ENCODE data around the gene PRDM15.

The PRDM15 gene

DNA sequence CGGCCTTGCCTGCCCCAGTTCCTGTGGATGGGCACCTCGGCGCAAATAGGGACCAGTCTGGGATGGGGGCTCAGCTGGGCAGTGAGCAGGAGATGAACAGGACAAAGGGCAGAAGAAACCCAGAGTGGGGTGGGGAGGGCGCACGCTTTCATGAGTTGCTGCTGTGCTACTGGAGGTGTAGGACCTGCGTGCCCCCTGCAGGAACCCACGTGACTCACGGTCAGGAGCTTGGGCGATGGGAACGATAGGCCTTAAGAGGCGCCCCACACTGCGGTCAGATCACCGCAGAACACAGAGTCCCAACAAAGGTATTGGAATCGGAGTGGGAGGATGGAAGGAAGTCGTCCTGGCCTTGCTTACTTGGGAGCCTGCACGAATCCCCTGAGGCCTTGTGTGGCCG, 17.2 kb downstream of the PRDM15 start:
- Histone ChIP-seq H2AFZ (ENCODE audit: insufficient read depth, low read length, poor library complexity) (no peak overlapping the region), H3K4me3 (ENCODE audit: low read depth, low read length) (no peak overlapping the region), H3K23ac (ENCODE audit: low read length) (no peak overlapping the region), H2AK5ac (ENCODE audit: low read length) (no peak overlapping the region), H2BK12ac (ENCODE audit: low read length) (no peak overlapping the region), H3K18ac (ENCODE audit: low read length) (no peak overlapping the region), H2BK120ac (ENCODE audit: insufficient read depth, low read length, poor library complexity) (no peak overlapping the region), H3K27me3 (ENCODE audit: insufficient read depth, low read length) (no peaks in the 10 kb centered on the region), H3K4me1 (ENCODE audit: control insufficient read depth in 1 of 2, insufficient read depth in 2 of 2, low read length in 2 of 2) (peaks cover 0 to 2% of the 10 kb centered on the region in 2 experiments), H3K4ac (ENCODE audit: low read depth, low read length) (no peak overlapping the region), H4K91ac (ENCODE audit: low read depth, low read length) (no peak overlapping the region), H3K4me2 (ENCODE audit: low read length) (no peak overlapping the region), H3K14ac (ENCODE audit: low read length) (no peak overlapping the region), H3K9ac (ENCODE audit: low read length) (no peak overlapping the region), H4K8ac (ENCODE audit: low read depth, low read length) (no peak overlapping the region), H3K79me2 (ENCODE audit: control insufficient read depth, insufficient read depth, low read length, poor library complexity) (no peaks in the 10 kb centered on the region), H4K12ac (ENCODE audit: low read depth, low read length) (no peak overlapping the region), H3K36me3 (ENCODE audit: control insufficient read depth in 1 of 2, insufficient read depth in 2 of 2, low read length in 2 of 2) (peaks cover 9 to 10% of the 10 kb centered on the region in 2 experiments), H2BK5ac (ENCODE audit: low read depth, low read length, poor library complexity) (no peak overlapping the region), H3K79me1 (ENCODE audit: low read length) (no peaks in the 10 kb centered on the region), H3K9me3 (ENCODE audit: insufficient read depth, low read depth, low read length) (no peaks in the 10 kb centered on the region), H3K27ac (ENCODE audit: low read depth, low read length) (no peak overlapping the region)
- no peak for DNase-seq
- WGBS (ENCODE audit: extremely low coverage, insufficient coverage, insufficient read length): no CpG with 5 or more reads among the region's 17 CpGs

DNA sequence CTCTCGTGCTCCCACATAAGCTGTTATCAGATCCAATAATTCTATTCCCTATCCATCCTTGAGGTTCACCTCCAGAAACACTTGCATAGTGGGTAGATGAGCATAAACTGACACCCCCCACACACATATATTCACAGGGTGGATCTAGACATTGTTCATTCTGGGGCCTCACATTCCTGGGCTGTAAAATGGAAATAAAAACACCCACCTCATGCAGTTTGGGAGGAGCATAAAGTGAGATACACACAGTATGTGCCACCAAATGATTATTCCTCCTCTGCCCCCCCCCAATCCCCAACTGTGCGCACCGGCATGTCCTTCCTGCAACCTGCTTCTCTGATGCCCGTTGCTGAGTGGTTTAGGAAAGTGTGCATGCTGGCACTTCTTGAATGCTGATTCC, 17.9 kb downstream of the PRDM15 start:
- H3K9ac ChIP-seq (ENCODE audit: low read length): no peak overlapping the region
- H3K27ac ChIP-seq (ENCODE audit: low read depth, low read length): no peak overlapping the region
- H4K91ac ChIP-seq (ENCODE audit: low read depth, low read length): no peak overlapping the region
- H2BK5ac ChIP-seq (ENCODE audit: low read depth, low read length, poor library complexity): no peak overlapping the region
- no peak overlapping the region for H3K4ac ChIP-seq (ENCODE audit: low read depth, low read length)
- no peak overlapping the region for H4K12ac ChIP-seq (ENCODE audit: low read depth, low read length)
- WGBS (ENCODE audit: extremely low coverage, insufficient coverage, insufficient read length): no CpG with 5 or more reads among the region's 4 CpGs
- no peak overlapping the region for H3K23ac ChIP-seq (ENCODE audit: low read length)
- no peak overlapping the region for H2BK120ac ChIP-seq (ENCODE audit: insufficient read depth, low read length, poor library complexity)
- H2AFZ ChIP-seq (ENCODE audit: insufficient read depth, low read length, poor library complexity): no peak overlapping the region
- no peak overlapping the region for H3K4me2 ChIP-seq (ENCODE audit: low read length)
- H3K4me3 ChIP-seq (ENCODE audit: low read depth, low read length): no peak overlapping the region
- no peak for DNase-seq
- H3K36me3 ChIP-seq (ENCODE audit: control insufficient read depth in 1 of 2, insufficient read depth in 2 of 2, low read length in 2 of 2): peaks cover 9 to 13% of the 10 kb centered on the region in 2 experiments
- no peaks in the 10 kb centered on the region for H3K9me3 ChIP-seq (ENCODE audit: insufficient read depth, low read depth, low read length)
- no peak overlapping the region for H2BK12ac ChIP-seq (ENCODE audit: low read length)
- no peak overlapping the region for H4K8ac ChIP-seq (ENCODE audit: low read depth, low read length)
- peaks cover 0 to 2% of the 10 kb centered on the region in 2 experiments for H3K4me1 ChIP-seq (ENCODE audit: control insufficient read depth in 1 of 2, insufficient read depth in 2 of 2, low read length in 2 of 2)
- no peak overlapping the region for H3K14ac ChIP-seq (ENCODE audit: low read length)
- H3K27me3 ChIP-seq (ENCODE audit: insufficient read depth, low read length): no peaks in the 10 kb centered on the region
- no peak overlapping the region for H3K18ac ChIP-seq (ENCODE audit: low read length)
- no peaks in the 10 kb centered on the region for H3K79me2 ChIP-seq (ENCODE audit: control insufficient read depth, insufficient read depth, low read length, poor library complexity)
- no peaks in the 10 kb centered on the region for H3K79me1 ChIP-seq (ENCODE audit: low read length)
- no peak overlapping the region for H2AK5ac ChIP-seq (ENCODE audit: low read length)

DNA sequence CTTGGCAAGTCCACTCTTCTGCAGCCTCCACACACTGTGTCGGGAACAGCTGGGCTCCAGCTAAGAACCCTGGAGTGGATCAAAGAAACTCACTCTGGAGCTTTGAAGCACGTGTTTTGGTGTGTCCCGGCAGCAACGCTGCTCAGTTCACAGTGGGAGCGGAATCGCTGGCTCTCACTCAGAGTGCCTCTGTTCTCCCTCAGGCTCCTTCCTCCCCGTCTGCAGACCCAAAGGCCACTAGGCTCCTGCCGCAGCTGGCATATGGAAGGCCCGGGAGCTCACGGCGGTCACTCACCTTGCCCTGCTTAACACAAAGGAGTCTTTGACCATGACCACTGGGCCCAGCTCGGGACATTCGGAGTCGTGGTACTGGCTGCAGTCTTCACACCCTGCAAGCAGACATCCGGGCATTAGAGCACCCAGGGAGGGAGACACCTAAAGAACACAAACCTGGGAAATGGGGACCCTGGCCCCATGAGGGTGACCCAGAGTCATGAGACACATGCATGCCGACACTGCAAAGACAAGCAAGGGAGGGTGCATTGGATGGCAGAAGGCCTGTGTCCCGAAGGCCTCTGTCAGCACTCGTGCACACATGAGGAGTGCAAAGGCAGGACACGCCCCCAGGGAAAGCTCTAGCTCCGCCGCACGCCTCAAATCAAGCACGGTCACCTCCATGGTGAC, 19.7 kb downstream of the PRDM15 start:
- H3K79me1 ChIP-seq (ENCODE audit: low read length): no peaks in the 10 kb centered on the region
- H2BK5ac ChIP-seq (ENCODE audit: low read depth, low read length, poor library complexity): no peak overlapping the region
- no peak overlapping the region for H4K8ac ChIP-seq (ENCODE audit: low read depth, low read length)
- H3K14ac ChIP-seq (ENCODE audit: low read length): no peak overlapping the region
- H3K79me2 ChIP-seq (ENCODE audit: control insufficient read depth, insufficient read depth, low read length, poor library complexity): no peaks in the 10 kb centered on the region
- no peak overlapping the region for H3K9ac ChIP-seq (ENCODE audit: low read length)
- H4K12ac ChIP-seq (ENCODE audit: low read depth, low read length): no peak overlapping the region
- no peak overlapping the region for H2BK120ac ChIP-seq (ENCODE audit: insufficient read depth, low read length, poor library complexity)
- no peak overlapping the region for H3K4me3 ChIP-seq (ENCODE audit: low read depth, low read length)
- H2AK5ac ChIP-seq (ENCODE audit: low read length): no peak overlapping the region
- H3K27ac ChIP-seq (ENCODE audit: low read depth, low read length): no peak overlapping the region
- H4K91ac ChIP-seq (ENCODE audit: low read depth, low read length): no peak overlapping the region
- no peak overlapping the region for H2BK12ac ChIP-seq (ENCODE audit: low read length)
- H3K27me3 ChIP-seq (ENCODE audit: insufficient read depth, low read length): no peaks in the 10 kb centered on the region
- no peaks in the 10 kb centered on the region for H3K9me3 ChIP-seq (ENCODE audit: insufficient read depth, low read depth, low read length)
- no peak overlapping the region for H3K4ac ChIP-seq (ENCODE audit: low read depth, low read length)
- no CpG with 5 or more reads among the region's 23 CpGs for WGBS (ENCODE audit: extremely low coverage, insufficient coverage, insufficient read length)
- H3K18ac ChIP-seq (ENCODE audit: low read length): no peak overlapping the region
- no peak overlapping the region for H3K23ac ChIP-seq (ENCODE audit: low read length)
- no peak for DNase-seq
- no peak overlapping the region for H2AFZ ChIP-seq (ENCODE audit: insufficient read depth, low read length, poor library complexity)
- H3K36me3 ChIP-seq (ENCODE audit: control insufficient read depth in 1 of 2, insufficient read depth in 2 of 2, low read length in 2 of 2): peaks cover 15 to 20% of the 10 kb centered on the region in 2 experiments
- H3K4me2 ChIP-seq (ENCODE audit: low read length): no peak overlapping the region
- H3K4me1 ChIP-seq (ENCODE audit: control insufficient read depth in 1 of 2, insufficient read depth in 2 of 2, low read length in 2 of 2): peaks cover 0 to 2% of the 10 kb centered on the region in 2 experiments

DNA sequence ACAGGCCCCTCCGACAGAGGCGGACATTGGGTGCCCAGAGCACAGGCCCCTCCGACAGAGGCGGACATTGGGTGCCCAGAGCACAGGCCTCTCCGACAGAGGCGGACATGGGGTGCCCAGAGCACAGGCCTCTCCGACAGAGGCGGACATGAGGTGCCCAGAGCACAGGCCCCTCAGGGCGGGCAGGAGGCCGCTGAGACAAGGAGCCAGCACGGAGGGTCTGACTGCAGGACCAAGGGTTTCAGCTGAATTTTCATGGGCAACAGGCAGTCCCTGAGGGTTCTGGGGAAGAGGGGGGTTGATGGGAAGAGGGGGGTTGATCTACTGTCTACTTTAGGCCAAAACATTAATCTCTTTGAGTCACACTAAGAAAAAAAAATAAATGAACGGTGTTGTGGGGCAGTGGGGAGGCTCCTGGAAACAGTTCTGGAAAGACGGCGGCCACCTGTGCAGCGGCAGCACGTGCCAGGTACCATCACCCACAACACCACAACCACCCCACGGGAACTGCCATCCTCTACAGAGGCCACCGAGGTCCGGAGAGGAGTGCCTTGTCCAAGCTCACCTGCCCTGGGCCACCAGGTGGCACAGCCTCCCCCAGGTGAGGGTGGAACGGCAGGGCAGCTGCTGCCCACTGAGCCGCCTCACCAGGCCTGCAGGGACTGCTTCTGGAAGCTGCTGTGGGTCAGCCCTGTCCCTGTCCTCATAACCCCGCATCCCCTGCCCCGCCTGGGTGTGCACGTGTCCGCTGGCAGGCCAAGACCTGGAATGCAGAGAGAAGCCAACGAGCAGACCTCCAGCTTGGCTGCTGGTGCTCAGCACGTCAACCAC, 20.5 kb downstream of the PRDM15 start:
- no peak overlapping the region for H4K12ac ChIP-seq (ENCODE audit: low read depth, low read length)
- H3K27ac ChIP-seq (ENCODE audit: low read depth, low read length): no peak overlapping the region
- no CpG with 5 or more reads among the region's 27 CpGs for WGBS (ENCODE audit: extremely low coverage, insufficient coverage, insufficient read length)
- H3K23ac ChIP-seq (ENCODE audit: low read length): no peak overlapping the region
- H2BK12ac ChIP-seq (ENCODE audit: low read length): no peak overlapping the region
- no peaks in the 10 kb centered on the region for H3K27me3 ChIP-seq (ENCODE audit: insufficient read depth, low read length)
- H2BK5ac ChIP-seq (ENCODE audit: low read depth, low read length, poor library complexity): no peak overlapping the region
- H3K4me1 ChIP-seq (ENCODE audit: control insufficient read depth in 1 of 2, insufficient read depth in 2 of 2, low read length in 2 of 2): peaks cover 0 to 2% of the 10 kb centered on the region in 2 experiments
- H3K4me2 ChIP-seq (ENCODE audit: low read length): no peak overlapping the region
- H3K4me3 ChIP-seq (ENCODE audit: low read depth, low read length): no peak overlapping the region
- H3K79me2 ChIP-seq (ENCODE audit: control insufficient read depth, insufficient read depth, low read length, poor library complexity): no peaks in the 10 kb centered on the region
- H3K18ac ChIP-seq (ENCODE audit: low read length): no peak overlapping the region
- no peaks in the 10 kb centered on the region for H3K79me1 ChIP-seq (ENCODE audit: low read length)
- peaks cover 19 to 28% of the 10 kb centered on the region in 2 experiments for H3K36me3 ChIP-seq (ENCODE audit: control insufficient read depth in 1 of 2, insufficient read depth in 2 of 2, low read length in 2 of 2)
- H4K91ac ChIP-seq (ENCODE audit: low read depth, low read length): no peak overlapping the region
- H3K9me3 ChIP-seq (ENCODE audit: insufficient read depth, low read depth, low read length): no peaks in the 10 kb centered on the region
- H3K14ac ChIP-seq (ENCODE audit: low read length): no peak overlapping the region
- no peak overlapping the region for H2AFZ ChIP-seq (ENCODE audit: insufficient read depth, low read length, poor library complexity)
- H3K4ac ChIP-seq (ENCODE audit: low read depth, low read length): no peak overlapping the region
- H2AK5ac ChIP-seq (ENCODE audit: low read length): no peak overlapping the region
- DNase-seq: no peak
- H3K9ac ChIP-seq (ENCODE audit: low read length): no peak overlapping the region
- no peak overlapping the region for H4K8ac ChIP-seq (ENCODE audit: low read depth, low read length)
- H2BK120ac ChIP-seq (ENCODE audit: insufficient read depth, low read length, poor library complexity): no peak overlapping the region
